ENCODE data around the gene COG7. TPM values are rescaled to one million over a fixed set of nuclear protein-coding genes. Genes with fewer than 3 reads are reported as not detected.
A peak's percentile ranks its signal among the peaks of the same experiment; 100 is the strongest.
"Not testable (repeated sequence)": the region's sequence is repeated elsewhere in the genome, so short reads cannot be mapped to it uniquely, and the experiment has no call there.

The COG7 gene
- total RNA-seq, 3 donors from 2014 or later = 25.4 to 40.5 (median 32.6) TPM

DNA sequence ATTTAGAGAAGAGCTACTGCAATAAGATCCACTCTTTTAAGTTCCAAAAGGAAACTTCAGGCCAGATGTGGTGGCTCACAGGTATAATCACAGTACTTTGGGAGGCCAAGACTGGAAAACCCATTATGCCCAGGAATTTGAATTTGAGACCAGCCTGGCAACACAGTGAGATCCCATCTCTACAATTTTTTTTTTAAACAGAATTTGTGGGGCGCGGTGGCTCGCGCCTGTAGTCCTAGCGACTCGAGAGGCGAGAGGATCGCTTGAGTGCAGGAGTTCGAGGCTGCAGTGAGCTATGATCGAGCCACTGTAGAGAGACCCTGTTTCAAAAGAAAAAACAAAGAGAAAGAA, 793 bp downstream of the COG7 start:
- TF ChIP-seq, protein P1, sequence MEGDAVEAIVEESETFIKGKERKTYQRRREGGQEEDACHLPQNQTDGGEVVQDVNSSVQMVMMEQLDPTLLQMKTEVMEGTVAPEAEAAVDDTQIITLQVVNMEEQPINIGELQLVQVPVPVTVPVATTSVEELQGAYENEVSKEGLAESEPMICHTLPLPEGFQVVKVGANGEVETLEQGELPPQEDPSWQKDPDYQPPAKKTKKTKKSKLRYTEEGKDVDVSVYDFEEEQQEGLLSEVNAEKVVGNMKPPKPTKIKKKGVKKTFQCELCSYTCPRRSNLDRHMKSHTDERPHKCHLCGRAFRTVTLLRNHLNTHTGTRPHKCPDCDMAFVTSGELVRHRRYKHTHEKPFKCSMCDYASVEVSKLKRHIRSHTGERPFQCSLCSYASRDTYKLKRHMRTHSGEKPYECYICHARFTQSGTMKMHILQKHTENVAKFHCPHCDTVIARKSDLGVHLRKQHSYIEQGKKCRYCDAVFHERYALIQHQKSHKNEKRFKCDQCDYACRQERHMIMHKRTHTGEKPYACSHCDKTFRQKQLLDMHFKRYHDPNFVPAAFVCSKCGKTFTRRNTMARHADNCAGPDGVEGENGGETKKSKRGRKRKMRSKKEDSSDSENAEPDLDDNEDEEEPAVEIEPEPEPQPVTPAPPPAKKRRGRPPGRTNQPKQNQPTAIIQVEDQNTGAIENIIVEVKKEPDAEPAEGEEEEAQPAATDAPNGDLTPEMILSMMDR (IDR thresholded peaks at IDR 0.05) = no peak
- peak; percentile 1 for ATAC-seq
- Histone ChIP-seq H3K9me3 (no peaks in the 10 kb centered on the region), H3K4me1 (ENCODE audit: low read depth) (peaks cover 34% of the 10 kb centered on the region), H3K4me3 (no peak overlapping the region), H3K36me3 (ENCODE audit: low read depth) (no peaks in the 10 kb centered on the region)
- no peak for DNase-seq
- intact Hi-C loops (cut with DNase I, micrococcal nuclease) = no loop called here

DNA sequence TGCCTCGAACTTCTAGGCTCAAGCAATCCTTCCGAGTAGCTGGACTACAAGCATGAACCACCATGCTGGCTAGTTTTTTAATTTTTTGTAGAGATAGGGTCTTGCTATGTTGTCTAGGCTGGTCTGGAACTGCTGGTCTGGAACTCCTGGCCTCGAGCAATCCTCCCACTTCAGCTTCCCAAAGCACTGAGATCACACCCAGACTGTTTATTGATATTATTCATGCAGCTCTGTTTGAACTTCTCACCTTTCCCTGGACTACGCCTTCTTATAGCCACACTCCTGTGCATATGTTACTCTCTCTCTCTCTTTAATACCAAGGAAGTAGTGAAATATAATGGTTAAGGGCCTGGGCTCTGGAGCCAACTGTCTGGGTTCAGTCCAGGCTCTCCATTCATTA, 4.6 kb downstream of the COG7 start:
- H3K9me3 ChIP-seq = no peaks in the 10 kb centered on the region
- H3K36me3 ChIP-seq (ENCODE audit: low read depth) = no peaks in the 10 kb centered on the region
- DNase-seq (peak in 1 of 3 donors; percentile 47), ATAC-seq (peak; percentile 84)
- TF ChIP-seq, protein P1 (IDR thresholded peaks at IDR 0.05) = no peak
- H3K4me3 ChIP-seq = no peak overlapping the region
- intact Hi-C loops (cut with DNase I, micrococcal nuclease) = no loop called here
- peaks cover 25% of the 10 kb centered on the region for H3K4me1 ChIP-seq (ENCODE audit: low read depth)

DNA sequence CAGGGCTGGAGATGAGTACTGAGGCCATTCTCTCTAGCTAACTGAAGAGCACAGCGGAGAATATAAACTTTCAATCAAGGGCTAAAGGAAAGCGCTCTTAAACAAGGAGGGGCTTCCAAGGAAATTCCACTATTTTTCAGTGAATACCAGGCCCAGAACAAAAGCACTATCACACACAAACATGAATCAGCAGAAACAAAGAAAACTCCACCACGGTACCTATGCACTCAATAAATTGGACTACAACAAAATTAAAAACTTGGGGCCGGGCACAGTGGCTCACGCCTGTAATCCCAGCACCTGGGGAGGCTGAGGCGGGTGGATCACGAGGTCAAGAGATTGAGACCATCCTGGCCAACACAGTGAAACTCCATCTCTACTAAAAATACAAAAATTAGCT, 15.4 kb downstream of the COG7 start:
- ATAC-seq; intact Hi-C loops (cut with DNase I, micrococcal nuclease); DNase-seq; H3K4me1 ChIP-seq (ENCODE audit: low read depth); H3K36me3 ChIP-seq (ENCODE audit: low read depth); H3K4me3 ChIP-seq; H3K9me3 ChIP-seq: not testable (repeated sequence)

DNA sequence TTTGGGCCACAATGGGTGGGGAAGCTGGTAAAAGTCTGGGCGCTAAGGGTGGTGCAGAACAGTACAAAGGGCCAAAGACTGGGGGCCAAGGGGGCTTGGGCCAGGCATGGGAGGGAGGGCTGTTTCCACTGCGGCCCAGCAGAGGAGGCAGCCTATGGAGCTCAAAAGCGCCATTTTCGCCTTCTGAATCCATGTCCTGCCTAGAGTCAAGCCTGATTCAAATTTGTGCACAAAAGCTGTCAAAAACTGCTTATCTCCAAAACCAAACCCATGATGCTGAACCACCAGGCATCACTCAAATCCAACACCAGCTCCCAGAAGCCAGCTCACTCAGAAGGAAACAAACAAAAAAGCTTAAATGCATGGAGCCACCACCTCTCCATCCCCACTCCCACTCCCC, 16.0 kb downstream of the COG7 start:
- TF ChIP-seq, protein P1 (IDR thresholded peaks at IDR 0.05) = no peak
- H3K4me3 ChIP-seq = no peak overlapping the region
- no peaks in the 10 kb centered on the region for H3K36me3 ChIP-seq (ENCODE audit: low read depth)
- DNase-seq = no peak
- intact Hi-C loops (cut with DNase I, micrococcal nuclease) = no loop called here
- peaks cover 3% of the 10 kb centered on the region for H3K4me1 ChIP-seq (ENCODE audit: low read depth)
- ATAC-seq = no peak
- H3K9me3 ChIP-seq = no peaks in the 10 kb centered on the region

DNA sequence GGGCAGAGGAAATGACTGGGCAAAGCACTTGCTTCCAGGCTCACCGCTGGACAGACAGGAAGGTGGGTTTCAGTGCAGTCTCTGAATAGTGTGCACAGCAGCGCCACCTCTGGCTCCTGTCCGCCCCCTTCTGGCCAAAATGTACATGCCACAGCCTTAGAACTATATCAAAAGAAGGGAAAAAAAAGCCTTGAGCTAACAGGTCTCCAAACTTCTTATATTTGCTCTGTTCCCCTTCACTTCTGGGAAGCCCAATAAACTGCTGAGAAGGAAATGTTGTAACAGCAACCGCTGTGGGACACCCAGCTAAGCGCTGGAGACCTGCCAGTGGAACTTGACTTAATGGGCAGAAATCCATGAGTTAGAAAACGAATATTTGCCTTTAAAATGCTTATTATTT, 17.5 kb downstream of the COG7 start:
- no peak overlapping the region for H3K4me3 ChIP-seq
- peak in 2 of 3 donors; percentile 66 to 81 for DNase-seq
- H3K9me3 ChIP-seq = no peaks in the 10 kb centered on the region
- no peaks in the 10 kb centered on the region for H3K36me3 ChIP-seq (ENCODE audit: low read depth)
- intact Hi-C loops (cut with DNase I, micrococcal nuclease) = loop anchor here in 1 of 2 donors (2.0 kb wide), 1 partner anchor 253 kb away; the partner anchor contains the start of gene SCNN1G
- H3K4me1 ChIP-seq (ENCODE audit: low read depth) = peaks cover 3% of the 10 kb centered on the region
- peak; percentile 61 for ATAC-seq
- TF ChIP-seq, protein P1 (IDR thresholded peaks at IDR 0.05) = peak; percentile 75

DNA sequence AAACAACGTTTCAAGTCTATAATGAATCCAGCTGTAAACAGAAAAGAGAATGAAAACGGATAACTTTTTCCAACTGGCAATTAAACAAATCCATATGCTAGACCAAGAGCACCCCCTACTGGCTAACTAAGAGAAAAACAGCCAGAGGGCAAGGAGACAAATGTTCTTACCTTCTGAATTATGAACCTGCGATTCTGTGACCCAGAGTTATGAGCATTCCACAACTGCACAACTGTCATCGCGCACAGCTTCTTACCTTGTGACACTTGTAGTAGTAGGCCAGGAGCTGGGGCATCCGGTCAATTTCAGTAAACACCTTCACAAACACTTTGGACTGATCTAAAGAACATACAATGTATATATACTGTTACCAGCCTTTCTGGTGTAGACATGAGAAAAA, 18.6 kb downstream of the COG7 start:
- intact Hi-C loops (cut with DNase I, micrococcal nuclease) = loop anchor here (1.0 to 2.0 kb wide), 2 partner anchors 252 kb away; partner anchors contain the start of gene SCNN1G (in 2 of the 2)
- TF ChIP-seq, protein P1 (IDR thresholded peaks at IDR 0.05) = peak; percentile 84
- H3K4me1 ChIP-seq (ENCODE audit: low read depth) = peaks cover 3% of the 10 kb centered on the region
- peak in 1 of 3 donors; percentile 27 for DNase-seq
- no peaks in the 10 kb centered on the region for H3K36me3 ChIP-seq (ENCODE audit: low read depth)
- no peak overlapping the region for H3K4me3 ChIP-seq
- peak; percentile 75 for ATAC-seq
- no peaks in the 10 kb centered on the region for H3K9me3 ChIP-seq

All from mucosa of descending colon (tissue), 3 donors.